NCI-H1092 treated with DMSO at 0.1 percent for 48 hours (cell line): Measurements from ENCODE around the gene NACC1.
A peak's percentile ranks its signal among the peaks of the same experiment; 100 is the strongest.
"Not testable (repeated sequence)": the region's sequence is repeated elsewhere in the genome, so short reads cannot be mapped to it uniquely, and the experiment has no call there.

Source experiments
- DNase-seq: peaks from one replicate; lab custom pipeline; 2025; lab: John Stamatoyannopoulos, UW

NACC1 gene

GRCh38 chr19:13164343-13165161, 46.5 kb downstream of the NACC1 start:
- peak; percentile 49 for DNase-seq

GRCh38 chr19:13165162-13165997, 47.3 kb downstream of the NACC1 start:
- no peak for DNase-seq

GRCh38 chr19:13166151-13166550, 48.1 kb downstream of the NACC1 start:
- DNase-seq: not testable (repeated sequence)

- no peak for DNase-seq
Observed at GRCh38 chr19:13169769-13170168, 51.7 kb downstream of the NACC1 start.

- no peak for DNase-seq
Observed at GRCh38 chr19:13171146-13171545, 53.1 kb downstream of the NACC1 start.

GRCh38 chr19:13172346-13173138, 54.5 kb downstream of the NACC1 start:
- no peak for DNase-seq

- no peak for DNase-seq
Observed at GRCh38 chr19:13173139-13173737, 55.2 kb downstream of the NACC1 start.

GRCh38 chr19:13176345-13176744, 58.3 kb downstream of the NACC1 start:
- DNase-seq: no peak

- not testable (repeated sequence) for DNase-seq
Observed at GRCh38 chr19:13177584-13177983, 59.5 kb downstream of the NACC1 start.

- not testable (repeated sequence) for DNase-seq
Observed at GRCh38 chr19:13178291-13178690, 60.2 kb downstream of the NACC1 start.

GRCh38 chr19:13181747-13182388, 63.8 kb downstream of the NACC1 start:
- peak; percentile 38 for DNase-seq

- DNase-seq: not testable (repeated sequence)
Observed at GRCh38 chr19:13184926-13185325, 66.9 kb downstream of the NACC1 start.

- DNase-seq: not testable (repeated sequence)
Observed at GRCh38 chr19:13185763-13186657, 67.9 kb downstream of the NACC1 start.

- DNase-seq: not testable (repeated sequence)
Observed at GRCh38 chr19:13186688-13187087, 68.6 kb downstream of the NACC1 start.

GRCh38 chr19:13187419-13187818, 69.4 kb downstream of the NACC1 start:
- DNase-seq: no peak

- no peak for DNase-seq
Observed at GRCh38 chr19:13189600-13189999, 71.5 kb downstream of the NACC1 start.
